B cell (primary cell): ENCODE results near the gene PRRT2. TPM values are rescaled to one million over a fixed set of nuclear protein-coding genes. Genes with fewer than 3 reads are reported as not detected.

ENCODE experiments used
- ATAC-seq: fragments of 200-7000 bp; cut with Tn5 transposase; one replicate; pipeline ENCODE4 v1.10.0; 2021; ENCODE audit warnings: low read depth, mild to moderate bottlenecking, moderate number of reproducible peaks, moderate library complexity
- CTCF ChIA-PET: fragments of 350-600 bp; sonication (Branson Sonifier 250); formaldehyde crosslinking; loops from one replicate; lab custom pipeline; 2021; ENCODE audit warnings: antibody characterized with exemption, inconsistent platforms; lab: Charles Lee
- POLR2A ChIA-PET: fragments of 350-600 bp; sonication (Branson Sonifier 250); formaldehyde crosslinking; loops from one replicate; lab custom pipeline; 2021; ENCODE audit warnings: antibody characterized with exemption; lab: Charles Lee
- DNase-seq: peaks from one replicate; pipeline ENCODE4 v3.0.0; 2013
- H2AFZ ChIP-seq: 2 replicates; pipeline ENCODE4 v1.6.1; 2012; ENCODE audit warnings: mild to moderate bottlenecking, low read depth, low read length; ENCODE audit not compliant: insufficient read depth, poor library complexity, severe bottlenecking
- H3K27ac ChIP-seq, 2 donors: 1 replicate in 1 of 2; 2 replicates in 1 of 2; pipeline ENCODE4 v1.5.1; 2012 to 2013; ENCODE audit warnings: low read length in 2 of 2, mild to moderate bottlenecking in 2 of 2, moderate library complexity in 1 of 2
- H3K27me3 ChIP-seq, 4 experiments: fragments of 200-600 bp in 1 of 4; sonication (generic) in 1 of 4; replicated peaks in 1 of 4; 1 replicate in 2 of 4; 2 replicates in 2 of 4; pipeline versions ENCODE4 v1.6.1 to v1.7.0; 2013 to 2016; ENCODE audit warnings: low read length in 3 of 4, mild to moderate bottlenecking in 2 of 4, mixed read lengths in 1 of 4, moderate library complexity in 1 of 4; ENCODE audit not compliant: insufficient read depth in 4 of 4, control insufficient read depth in 3 of 4; ENCODE audit errors: control extremely low read depth in 1 of 4
- H3K36me3 ChIP-seq, 2 experiments: replicated peaks in 1 of 2; 1 replicate in 1 of 2; 2 replicates in 1 of 2; pipeline versions ENCODE4 v1.6.1 to v1.7.1; 2013; ENCODE audit warnings: low read length in 1 of 2; ENCODE audit not compliant: insufficient read depth in 2 of 2, control insufficient read depth in 1 of 2; ENCODE audit errors: control extremely low read depth in 1 of 2, extremely low read depth in 1 of 2
- H3K4me1 ChIP-seq, 2 donors: fragments of 200-600 bp in 1 of 2; sonication (generic) in 1 of 2; 1 replicate in 1 of 2; 2 replicates in 1 of 2; pipeline versions ENCODE4 v1.5.1 to v1.6.1; 2013 to 2017; ENCODE audit warnings: low read length in 2 of 2; ENCODE audit not compliant: control insufficient read depth in 2 of 2, insufficient read depth in 2 of 2
- H3K4me2 ChIP-seq: replicated peaks from 2 replicates; pipeline ENCODE3; 2012; ENCODE audit warnings: mild to moderate bottlenecking, low read depth, low read length; ENCODE audit not compliant: poor library complexity, severe bottlenecking
- H3K4me3 ChIP-seq, 5 experiments: fragments of 200-600 bp in 1 of 5; sonication (generic) in 1 of 5; 1 replicate in 3 of 5; 2 replicates in 2 of 5; pipeline versions ENCODE4 v1.5.1 to v1.7.0; 2011 to 2016; ENCODE audit warnings: low read length in 4 of 5, mild to moderate bottlenecking in 4 of 5, low read depth in 2 of 5, control low read depth in 1 of 5, moderate library complexity in 1 of 5; ENCODE audit not compliant: insufficient read depth in 1 of 5; ENCODE audit errors: control extremely low read depth in 1 of 5, extremely low read depth in 1 of 5
- H3K79me2 ChIP-seq: fragments of 200-600 bp; sonication (generic); one replicate; pipeline ENCODE4 v1.6.0; 2016; ENCODE audit warnings: low read length; ENCODE audit not compliant: control insufficient read depth, insufficient read depth
- H3K9ac ChIP-seq: fragments of 200-600 bp; sonication (generic); 2 replicates; pipeline ENCODE4 v1.6.1; 2017; ENCODE audit warnings: mild to moderate bottlenecking, low read length, moderate library complexity
- H3K9me3 ChIP-seq, 3 donors: one replicate each; pipeline versions ENCODE4 v1.6.1 to v1.7.1; 2013; ENCODE audit warnings: low read length in 2 of 3; ENCODE audit not compliant: control insufficient read depth in 2 of 3, insufficient read depth in 1 of 3; ENCODE audit errors: control extremely low read depth in 1 of 3
- H4K20me1 ChIP-seq: 2 replicates; pipeline ENCODE4 v1.6.0; 2012; ENCODE audit warnings: mild to moderate bottlenecking, low read length; ENCODE audit not compliant: insufficient read depth, control insufficient read depth, poor library complexity, severe bottlenecking
- H3K27ac Mint-ChIP-seq: one replicate; pipeline ENCODE4 v1.8.0; 2021; ENCODE audit warnings: mixed read lengths
- H3K27me3 Mint-ChIP-seq: one replicate; pipeline ENCODE4 v1.8.0; 2021; ENCODE audit warnings: mixed read lengths
- H3K4me1 Mint-ChIP-seq: one replicate; pipeline ENCODE4 v1.8.0; 2021; ENCODE audit warnings: mixed read lengths
- H3K4me3 Mint-ChIP-seq: one replicate; pipeline ENCODE4 v1.8.0; 2021; ENCODE audit warnings: mixed read lengths
- H3K9me3 Mint-ChIP-seq: one replicate; pipeline ENCODE4 v1.8.0; 2022; ENCODE audit warnings: mixed read lengths; ENCODE audit not compliant: insufficient read depth
- EZH2 ChIP-seq: IDR thresholded peaks from 2 replicates; pipeline ENCODE4 v1.6.1; 2012; ENCODE audit warnings: borderline replicate concordance, low read depth, mild to moderate bottlenecking, moderate library complexity, low read length; ENCODE audit not compliant: insufficient read depth, poor library complexity, severe bottlenecking
- WGBS: methylation state at CpG from one replicate; pipeline ENCODE4 v1.1.5; 2013; ENCODE audit warnings: missing lambda C conversion rate; ENCODE audit not compliant: insufficient coverage; 5-methylcytosine and 5-hydroxymethylcytosine counted together
- intact Hi-C: fragments of 100-400 bp; cut with micrococcal nuclease; formaldehyde crosslinking; loops from one replicate; pipeline ENCODE4 v1.10.0; 2022
- polyA plus RNA-seq: library from polyadenylated mRNA; depleted of rRNA; stranded (reverse); fragments of >200 nt; gene quantifications from 2 replicates; pipeline ENCODE4 v1.2.3, GENCODE V29; 2012
- total RNA-seq, 2 donors: library from RNA; stranded (reverse); fragments of 120-200 nt in 1 of 2; gene quantifications; 1 replicate in 1 of 2; 2 replicates in 1 of 2; pipeline versions ENCODE4 v1.2.3 to v1.2.4, GENCODE V29; 2013 to 2022
- TF ChIP-seq, protein P1 (sequence below): fragments of 200-600 bp; IDR thresholded peaks from one replicate; pipeline ENCODE4 v1.8.0; 2022; ENCODE audit warnings: antibody characterized with exemption, mild to moderate bottlenecking

PRRT2 gene
- total and polyA plus RNA-seq, 2 donors (not counting 1 experiment from before 2014, with no cell fraction given) = 0.79 to 3.1 TPM

DNA sequence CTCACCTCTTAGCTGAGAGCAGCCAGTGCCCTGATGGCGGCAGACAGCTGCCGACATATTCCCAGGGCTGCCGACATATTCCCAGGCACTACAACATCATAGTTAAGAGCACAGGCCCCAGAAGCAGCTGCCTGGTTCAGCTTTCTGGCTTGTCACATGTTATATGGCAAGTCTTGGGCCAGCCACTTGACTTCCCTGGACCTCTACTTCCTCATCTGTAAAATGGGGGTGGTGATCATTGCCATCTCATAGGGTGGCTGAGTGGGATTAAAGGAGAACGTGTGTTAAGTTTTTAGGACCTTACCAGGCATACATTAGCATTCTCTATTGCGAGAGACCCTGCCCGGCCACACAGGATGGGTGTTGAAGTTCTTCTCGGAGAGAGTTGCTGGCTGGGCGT is 31.9 kb downstream of the PRRT2 start:
- Mint-ChIP-seq H3K4me1 (no peaks in the 10 kb centered on the region), H3K9me3 (no peaks in the 10 kb centered on the region), H3K27ac (peak overlapping the region; percentile 17), H3K4me3 (no peak overlapping the region), H3K27me3 (no peaks in the 10 kb centered on the region)
- no peak for ATAC-seq
- WGBS = 98% methylated on average over 5 of the region's 8 CpGs
- Histone ChIP-seq H3K4me3 (no peak overlapping the region), H3K79me2 (no peaks in the 10 kb centered on the region), H3K27me3 (no peaks in the 10 kb centered on the region), H3K9ac (no peak overlapping the region), H3K36me3 (peaks cover 0 to 59% of the 10 kb centered on the region in 2 experiments), H2AFZ (no peak overlapping the region), H3K9me3 (no peaks in the 10 kb centered on the region), H3K27ac (no peak overlapping the region), H3K4me1 (no peaks in the 10 kb centered on the region), H3K4me2 (no peak overlapping the region), H4K20me1 (no peaks in the 10 kb centered on the region)
- no peak for DNase-seq
- intact Hi-C loops = no loop called here
- CTCF ChIA-PET = interaction anchor here (0.8 kb wide), 1 partner anchor 144 kb away, joined by 3 read pairs; no protein-coding TSS in a partner anchor
- TF ChIP-seq, protein P1, sequence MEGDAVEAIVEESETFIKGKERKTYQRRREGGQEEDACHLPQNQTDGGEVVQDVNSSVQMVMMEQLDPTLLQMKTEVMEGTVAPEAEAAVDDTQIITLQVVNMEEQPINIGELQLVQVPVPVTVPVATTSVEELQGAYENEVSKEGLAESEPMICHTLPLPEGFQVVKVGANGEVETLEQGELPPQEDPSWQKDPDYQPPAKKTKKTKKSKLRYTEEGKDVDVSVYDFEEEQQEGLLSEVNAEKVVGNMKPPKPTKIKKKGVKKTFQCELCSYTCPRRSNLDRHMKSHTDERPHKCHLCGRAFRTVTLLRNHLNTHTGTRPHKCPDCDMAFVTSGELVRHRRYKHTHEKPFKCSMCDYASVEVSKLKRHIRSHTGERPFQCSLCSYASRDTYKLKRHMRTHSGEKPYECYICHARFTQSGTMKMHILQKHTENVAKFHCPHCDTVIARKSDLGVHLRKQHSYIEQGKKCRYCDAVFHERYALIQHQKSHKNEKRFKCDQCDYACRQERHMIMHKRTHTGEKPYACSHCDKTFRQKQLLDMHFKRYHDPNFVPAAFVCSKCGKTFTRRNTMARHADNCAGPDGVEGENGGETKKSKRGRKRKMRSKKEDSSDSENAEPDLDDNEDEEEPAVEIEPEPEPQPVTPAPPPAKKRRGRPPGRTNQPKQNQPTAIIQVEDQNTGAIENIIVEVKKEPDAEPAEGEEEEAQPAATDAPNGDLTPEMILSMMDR = no peak
- no peak for TF ChIP-seq EZH2
- POLR2A ChIA-PET = no interaction called here

DNA sequence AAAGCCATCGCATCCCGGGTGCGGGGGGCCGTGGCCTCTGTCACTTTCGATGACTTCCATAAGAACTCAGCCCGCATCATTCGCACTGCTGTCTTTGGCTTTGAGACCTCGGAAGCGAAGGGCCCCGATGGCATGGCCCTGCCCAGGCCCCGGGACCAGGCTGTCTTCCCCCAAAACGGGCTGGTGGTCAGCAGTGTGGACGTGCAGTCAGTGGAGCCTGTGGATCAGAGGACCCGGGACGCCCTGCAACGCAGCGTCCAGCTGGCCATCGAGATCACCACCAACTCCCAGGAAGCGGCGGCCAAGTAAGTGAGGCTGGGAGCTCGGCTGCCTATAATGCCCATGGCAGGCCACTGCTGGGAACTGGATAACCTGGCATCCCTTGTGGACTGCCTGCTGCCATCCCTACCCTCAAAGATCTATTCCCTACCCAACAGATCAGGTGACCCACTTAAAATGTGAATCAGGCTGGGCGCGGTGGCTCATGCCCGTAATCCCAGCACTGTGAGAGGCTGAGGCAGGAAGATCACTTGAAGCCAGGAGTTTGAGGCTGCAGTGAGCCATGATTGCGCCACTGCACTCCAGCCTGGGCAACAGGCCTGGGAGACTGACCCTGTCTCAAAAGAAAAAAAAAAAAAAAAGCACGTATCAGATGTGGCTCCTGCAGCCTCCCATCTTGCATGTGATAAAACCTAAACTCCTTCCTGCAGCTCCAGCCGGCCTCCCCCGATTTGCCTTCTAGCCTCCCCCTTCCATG is 32.8 kb downstream of the PRRT2 start:
- Histone ChIP-seq H3K36me3 (peaks cover 0 to 51% of the 10 kb centered on the region in 2 experiments), H3K4me3 (no peak overlapping the region), H3K4me2 (no peak overlapping the region), H3K79me2 (no peaks in the 10 kb centered on the region), H3K27ac (no peak overlapping the region), H3K9me3 (no peaks in the 10 kb centered on the region), H3K9ac (no peak overlapping the region), H3K4me1 (no peaks in the 10 kb centered on the region), H4K20me1 (no peaks in the 10 kb centered on the region), H3K27me3 (no peaks in the 10 kb centered on the region), H2AFZ (no peak overlapping the region)
- ChIA-PET POLR2A (no interaction called here), CTCF (interaction anchor here (0.6 to 0.8 kb wide), 3 partner anchors 145 to 980 kb away, joined by 3 to 4 read pairs (median 3); no protein-coding TSS in a partner anchor)
- Mint-ChIP-seq H3K4me1 (no peaks in the 10 kb centered on the region), H3K4me3 (no peak overlapping the region), H3K27me3 (no peaks in the 10 kb centered on the region), H3K27ac (no peak overlapping the region), H3K9me3 (no peaks in the 10 kb centered on the region)
- WGBS = 97% methylated on average over 27 of the region's 28 CpGs
- no peak for DNase-seq
- TF ChIP-seq, protein P1 = no peak
- TF ChIP-seq EZH2 = no peak
- intact Hi-C loops = no loop called here
- ATAC-seq = no peak
